Ovary (tissue), 9 donors: ENCODE measurements around the gene CNTNAP5. TPM values are rescaled to one million over a fixed set of nuclear protein-coding genes. Genes with fewer than 3 reads are reported as not detected.

ENCODE experiments used
- DNase-seq, 5 donors: peaks; one replicate each; pipeline ENCODE4 v3.0.0-alpha.2; 2019 to 2020
- H3K27ac ChIP-seq, 2 donors: fragments of 200-600 bp; one replicate each; pipeline versions ENCODE4 v1.5.1 to v1.8.0; 2019 to 2022
- H3K27me3 ChIP-seq: fragments of 200-600 bp; one replicate; pipeline ENCODE4 v1.8.0; 2022
- H3K36me3 ChIP-seq: fragments of 200-600 bp; sonication (generic); one replicate; pipeline ENCODE4 v1.5.1; 2019
- H3K4me1 ChIP-seq: one replicate; pipeline ENCODE4 v1.8.1; 2013; ENCODE audit warnings: mild to moderate bottlenecking, moderate library complexity; ENCODE audit not compliant: insufficient read depth
- H3K4me3 ChIP-seq: fragments of 200-600 bp; sonication (generic); one replicate; pipeline ENCODE4 v1.5.1; 2017
- H3K9me3 ChIP-seq, 2 donors: fragments of 200-600 bp in 1 of 2; sonication (generic) in 1 of 2; one replicate each; pipeline versions ENCODE4 v1.5.1 to v1.8.1; 2013 to 2019; ENCODE audit warnings: mild to moderate bottlenecking in 1 of 2, moderate library complexity in 1 of 2
- EP300 ChIP-seq: sonication (generic); formaldehyde crosslinking; IDR thresholded peaks from one replicate; pipeline ENCODE4 v1.6.1; 2017; ENCODE audit warnings: antibody characterized with exemption
- POLR2A ChIP-seq: fragments of 450-650 bp; IDR thresholded peaks from one replicate; pipeline ENCODE4 v1.6.1; 2017; ENCODE audit warnings: antibody characterized with exemption, mild to moderate bottlenecking, moderate library complexity
- WGBS, 3 donors: extraction: QIAGEN DNeasy Blood & Tissue Kit in 1 of 3; methylation state at CpG; one replicate each; pipeline versions ENCODE4 v1.1.5 to v1.1.7; 2013 to 2017; 5-methylcytosine and 5-hydroxymethylcytosine counted together
- intact Hi-C, 4 donors: fragments of 100-400 bp; cut with DNase I; formaldehyde crosslinking; loops; one replicate each; pipeline versions ENCODE4 v1.11.0 to v1.15.1; 2022 to 2023
- polyA plus RNA-seq, 2 donors: library from polyadenylated mRNA; stranded (reverse); fragments of 200-250 nt in 1 of 2; fragments of 350-450 nt in 1 of 2; fragmentation: Illumina TruSeq in 1 of 2; extraction: RNeasy Lipid Tissue Mini Kit (QIAGEN cat#74804) in 1 of 2; gene quantifications; one replicate each; pipeline ENCODE4 v1.2.3, GENCODE V29; 2013 to 2014
- total RNA-seq, 7 donors: library from RNA; depleted of rRNA in 2 of 7; stranded (reverse); fragments of >200 nt in 2 of 7; fragmentation: NEBNext Ultra II Directional in 3 of 7; extraction: Animal tissue kit (Norgen Biotek cat#: 25700) in 3 of 7; gene quantifications; one replicate each; pipeline versions ENCODE4 v1.1.0 to v1.2.4, GENCODE V29; 2016 to 2023
- TF ChIP-seq, protein P1 (sequence below), 3 donors: fragments of 450-650 bp in 2 of 3; fragments of 200-600 bp in 1 of 3; IDR thresholded peaks; one replicate each; pipeline versions ENCODE4 v1.5.1 to v1.8.0; 2016 to 2022; ENCODE audit warnings: antibody characterized with exemption in 3 of 3, mild to moderate bottlenecking in 1 of 3
- donor health status: DM: no; HTN: no; CAD: no; lungs with moderate emphysema.
- donor health status: DM: no; HTN: no; CAD: no.
- donor health status: Bipolar disorder and iron deficiency.
- donor health status: DM: yes; HTN: yes; CAD: no.
- donor health status: DM: no; HTN: no; CAD: no.
- donor health status: DM: yes; HTN: yes; CAD: no.

Gene CNTNAP5
- total and polyA plus RNA-seq, 9 donors = not detected

GRCh38 chr2:124369181-124369580, 344.1 kb downstream of the CNTNAP5 start:
- Histone ChIP-seq H3K27me3 (no peaks in the 10 kb centered on the region), H3K27ac (no peak overlapping the region), H3K4me3 (no peak overlapping the region), H3K36me3 (no peaks in the 10 kb centered on the region), H3K9me3 (no peaks in the 10 kb centered on the region), H3K4me1 (no peaks in the 10 kb centered on the region)
- no peak for DNase-seq
- 80 to 85% (median 83%) methylated on average over 4 of the region's 4 CpGs for WGBS, 3 donors
- TF ChIP-seq, protein P1, sequence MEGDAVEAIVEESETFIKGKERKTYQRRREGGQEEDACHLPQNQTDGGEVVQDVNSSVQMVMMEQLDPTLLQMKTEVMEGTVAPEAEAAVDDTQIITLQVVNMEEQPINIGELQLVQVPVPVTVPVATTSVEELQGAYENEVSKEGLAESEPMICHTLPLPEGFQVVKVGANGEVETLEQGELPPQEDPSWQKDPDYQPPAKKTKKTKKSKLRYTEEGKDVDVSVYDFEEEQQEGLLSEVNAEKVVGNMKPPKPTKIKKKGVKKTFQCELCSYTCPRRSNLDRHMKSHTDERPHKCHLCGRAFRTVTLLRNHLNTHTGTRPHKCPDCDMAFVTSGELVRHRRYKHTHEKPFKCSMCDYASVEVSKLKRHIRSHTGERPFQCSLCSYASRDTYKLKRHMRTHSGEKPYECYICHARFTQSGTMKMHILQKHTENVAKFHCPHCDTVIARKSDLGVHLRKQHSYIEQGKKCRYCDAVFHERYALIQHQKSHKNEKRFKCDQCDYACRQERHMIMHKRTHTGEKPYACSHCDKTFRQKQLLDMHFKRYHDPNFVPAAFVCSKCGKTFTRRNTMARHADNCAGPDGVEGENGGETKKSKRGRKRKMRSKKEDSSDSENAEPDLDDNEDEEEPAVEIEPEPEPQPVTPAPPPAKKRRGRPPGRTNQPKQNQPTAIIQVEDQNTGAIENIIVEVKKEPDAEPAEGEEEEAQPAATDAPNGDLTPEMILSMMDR (IDR thresholded peaks at IDR 0.05) = no peak
- TF ChIP-seq EP300 (no peak), POLR2A (no peak)
- intact Hi-C loops = no loop called here

DNA sequence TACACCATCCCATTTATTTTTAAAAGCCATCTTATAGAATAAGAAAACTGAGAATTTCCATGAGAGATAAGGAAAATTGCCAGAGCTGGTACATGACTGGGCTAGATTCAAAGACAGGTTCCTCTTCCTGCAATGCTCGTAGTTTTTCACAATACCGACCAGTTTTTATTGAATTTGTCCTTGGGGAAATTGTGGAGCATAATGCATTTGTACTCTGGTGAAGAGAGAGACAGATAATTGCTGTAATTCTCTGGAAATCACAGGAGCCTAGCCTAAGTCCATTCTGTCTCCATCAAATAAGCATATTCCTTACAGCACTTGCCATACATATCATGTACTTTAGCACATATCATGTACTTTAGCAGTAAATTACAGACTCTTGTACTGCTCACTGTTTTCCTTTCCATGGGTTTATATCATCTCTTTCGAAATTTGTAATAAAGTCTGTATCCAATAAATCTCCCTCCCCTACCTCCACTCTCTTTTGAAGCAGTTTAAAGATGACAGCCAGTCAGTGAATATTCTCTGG, 355.2 kb downstream of the CNTNAP5 start:
- no peaks in the 10 kb centered on the region for H3K4me1 ChIP-seq
- no peaks in the 10 kb centered on the region for H3K27me3 ChIP-seq
- H3K36me3 ChIP-seq = no peaks in the 10 kb centered on the region
- intact Hi-C loops = no loop called here
- no peak for DNase-seq
- no peak overlapping the region for H3K27ac ChIP-seq
- 67 to 73% (median 69%) methylated on average over 3 of the region's 3 CpGs for WGBS, 3 donors
- H3K4me3 ChIP-seq = no peak overlapping the region
- H3K9me3 ChIP-seq = no peaks in the 10 kb centered on the region
- TF ChIP-seq POLR2A (no peak), EP300 (no peak)
- TF ChIP-seq, protein P1 (IDR thresholded peaks at IDR 0.05) = no peak

DNA sequence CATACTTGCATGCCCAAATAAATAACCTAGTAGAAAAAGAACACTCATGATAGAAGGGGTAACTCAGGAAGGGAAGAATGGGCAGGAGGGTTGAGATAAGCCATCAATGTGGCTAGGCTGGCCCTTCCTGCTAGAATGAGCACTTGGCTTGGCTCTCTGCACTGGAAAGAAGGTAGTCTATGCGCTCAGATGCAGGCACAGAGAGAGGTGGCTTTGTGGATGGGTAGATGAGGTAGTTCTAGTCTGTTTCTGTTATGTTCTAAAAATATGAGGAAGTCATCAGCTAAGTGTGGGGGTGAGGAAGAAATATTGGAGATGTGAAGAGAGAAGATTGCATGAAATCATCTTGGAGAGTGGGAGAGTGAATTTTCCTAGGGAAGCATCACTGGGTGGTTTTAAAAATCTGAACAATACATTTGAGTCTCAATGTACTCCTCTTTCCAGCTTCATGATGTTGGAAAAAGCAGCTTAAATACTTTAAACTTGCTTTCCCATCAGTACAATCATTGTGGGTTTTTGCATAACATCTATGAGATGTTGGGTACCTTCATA, 357.1 kb downstream of the CNTNAP5 start:
- no peaks in the 10 kb centered on the region for H3K36me3 ChIP-seq
- intact Hi-C loops = no loop called here
- TF ChIP-seq POLR2A (no peak), EP300 (no peak)
- TF ChIP-seq, protein P1 (IDR thresholded peaks at IDR 0.05) = no peak
- DNase-seq = no peak
- WGBS, 3 donors = 81 to 94% (median 86%) methylated on average over 1 of the region's 1 CpG
- no peaks in the 10 kb centered on the region for H3K4me1 ChIP-seq
- H3K4me3 ChIP-seq = no peak overlapping the region
- H3K27me3 ChIP-seq = no peaks in the 10 kb centered on the region
- no peaks in the 10 kb centered on the region for H3K9me3 ChIP-seq
- H3K27ac ChIP-seq = no peak overlapping the region

DNA sequence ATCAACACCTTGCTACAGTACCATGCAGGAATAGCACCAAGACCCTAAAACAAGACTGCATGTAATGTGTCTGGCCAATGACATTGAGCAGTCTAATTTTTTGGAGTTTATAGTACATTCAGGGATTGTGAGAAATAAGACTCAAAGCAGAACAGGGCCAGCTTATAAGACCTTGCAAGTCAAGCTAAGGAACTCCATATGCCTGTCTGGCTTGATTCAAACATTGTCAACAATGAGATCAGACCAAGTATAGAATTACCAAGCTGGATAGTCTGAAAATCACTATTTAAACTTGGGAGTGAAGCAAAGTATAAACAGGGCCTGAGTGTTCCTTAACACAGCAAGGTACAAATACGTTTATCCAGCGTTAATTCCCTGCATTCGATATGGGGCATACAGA, 370.9 kb downstream of the CNTNAP5 start:
- intact Hi-C loops = no loop called here
- H3K27ac ChIP-seq = no peak overlapping the region
- WGBS, 3 donors = 58 to 88% (median 64%) methylated on average over 3 of the region's 3 CpGs
- H3K9me3 ChIP-seq = no peaks in the 10 kb centered on the region
- no peak for DNase-seq
- no peak overlapping the region for H3K4me3 ChIP-seq
- H3K36me3 ChIP-seq = no peaks in the 10 kb centered on the region
- H3K27me3 ChIP-seq = no peaks in the 10 kb centered on the region
- TF ChIP-seq, protein P1 (IDR thresholded peaks at IDR 0.05) = no peak
- no peak for TF ChIP-seq POLR2A
- no peaks in the 10 kb centered on the region for H3K4me1 ChIP-seq
